Activated CD8-positive, alpha-beta memory T cell treated with anti-CD3 and anti-CD28 coated beads for 36 hours (primary cell): ENCODE measurements around the gene CEMIP. TPM values are rescaled to one million over a fixed set of nuclear protein-coding genes. Genes with fewer than 3 reads are reported as not detected.

ENCODE experiments used
- CTCF ChIA-PET: fragments of 350-600 bp; sonication (Branson Sonifier 250); formaldehyde crosslinking; loops from one replicate; lab custom pipeline; 2021; ENCODE audit warnings: antibody characterized with exemption; lab: Charles Lee
- POLR2A ChIA-PET: fragments of 350-600 bp; sonication (Branson Sonifier 250); formaldehyde crosslinking; loops from one replicate; lab custom pipeline; 2021; ENCODE audit warnings: antibody characterized with exemption; lab: Charles Lee
- total RNA-seq, 2 experiments: library from RNA; stranded (reverse); gene quantifications; one replicate each; pipeline ENCODE4 v1.2.3, GENCODE V29; 2021

Gene CEMIP
- total RNA-seq, 2 experiments from 2014 or later: not detected

GRCh38 chr15:80811781-80812315 is 32.7 kb downstream of the CEMIP start:
- ChIA-PET CTCF (interaction anchor here (1.1 kb wide), 1 partner anchor 158 kb away, joined by 5 read pairs; no protein-coding TSS in a partner anchor), POLR2A (no interaction called here)

GRCh38 chr15:80815106-80815505 is 35.9 kb downstream of the CEMIP start:
- POLR2A ChIA-PET: no interaction called here
- CTCF ChIA-PET: no interaction called here

GRCh38 chr15:80816049-80816653 is 37.0 kb downstream of the CEMIP start:
- CTCF ChIA-PET: no interaction called here
- POLR2A ChIA-PET: no interaction called here

GRCh38 chr15:80816936-80817335 is 37.8 kb downstream of the CEMIP start:
- ChIA-PET POLR2A (no interaction called here), CTCF (no interaction called here)

- POLR2A ChIA-PET: no interaction called here
- CTCF ChIA-PET: no interaction called here
Observed at GRCh38 chr15:80817901-80818300, 38.7 kb downstream of the CEMIP start.

- CTCF ChIA-PET: interaction anchor here (0.7 to 1.1 kb wide), 2 partner anchors 25 to 151 kb away, joined by 3 read pairs; no protein-coding TSS in a partner anchor
- POLR2A ChIA-PET: no interaction called here
Observed at GRCh38 chr15:80819001-80819400, 39.8 kb downstream of the CEMIP start.

GRCh38 chr15:80820092-80820491 is 40.9 kb downstream of the CEMIP start:
- CTCF ChIA-PET: no interaction called here
- POLR2A ChIA-PET: no interaction called here

- ChIA-PET POLR2A (no interaction called here), CTCF (no interaction called here)
Observed at GRCh38 chr15:80822256-80822655, 43.1 kb downstream of the CEMIP start.

- ChIA-PET POLR2A (no interaction called here), CTCF (no interaction called here)
Observed at GRCh38 chr15:80822676-80823075, 43.5 kb downstream of the CEMIP start.

GRCh38 chr15:80823120-80823519 is 44.0 kb downstream of the CEMIP start:
- POLR2A ChIA-PET: no interaction called here
- CTCF ChIA-PET: no interaction called here

- ChIA-PET CTCF (no interaction called here), POLR2A (no interaction called here)
Observed at GRCh38 chr15:80823995-80824394, 44.8 kb downstream of the CEMIP start.

- CTCF ChIA-PET: no interaction called here
- POLR2A ChIA-PET: no interaction called here
Observed at GRCh38 chr15:80825361-80826030, 46.3 kb downstream of the CEMIP start.

- ChIA-PET POLR2A (no interaction called here), CTCF (no interaction called here)
Observed at GRCh38 chr15:80828796-80829195, 49.6 kb downstream of the CEMIP start.

GRCh38 chr15:80830677-80831076 is 51.5 kb downstream of the CEMIP start:
- ChIA-PET POLR2A (no interaction called here), CTCF (no interaction called here)

- POLR2A ChIA-PET: no interaction called here
- CTCF ChIA-PET: no interaction called here
Observed at GRCh38 chr15:80831192-80831591, 52.0 kb downstream of the CEMIP start.

GRCh38 chr15:80831606-80832224 is 52.5 kb downstream of the CEMIP start:
- ChIA-PET POLR2A (no interaction called here), CTCF (no interaction called here)

- POLR2A ChIA-PET: no interaction called here
- CTCF ChIA-PET: no interaction called here
Observed at GRCh38 chr15:80832686-80833085, 53.5 kb downstream of the CEMIP start.

- CTCF ChIA-PET: no interaction called here
Observed at GRCh38 chr15:80834402-80834801, 55.2 kb downstream of the CEMIP start.

GRCh38 chr15:80834906-80835305 is 55.7 kb downstream of the CEMIP start:
- POLR2A ChIA-PET: no interaction called here

More at GRCh38 chr15:80834402-80834801, 55.2 kb downstream of the CEMIP start:
- POLR2A ChIA-PET: no interaction called here

GRCh38 chr15:80835336-80835735 is 56.2 kb downstream of the CEMIP start:
- CTCF ChIA-PET: interaction anchor here (0.7 kb wide), 1 partner anchor 1032 kb away, joined by 3 read pairs; no protein-coding TSS in a partner anchor
- POLR2A ChIA-PET: no interaction called here

More at GRCh38 chr15:80834906-80835305, 55.7 kb downstream of the CEMIP start:
- CTCF ChIA-PET: no interaction called here
